WTC11 (cell line): Measurements from ENCODE around the gene TRUB1. TPM values are rescaled to one million over a fixed set of nuclear protein-coding genes. Genes with fewer than 3 reads are reported as not detected.

Source experiments
- ATAC-seq: fragments of 200-7000 bp; cut with Tn5 transposase; 2 replicates; pipeline ENCODE4 v1.10.0; 2021; ENCODE audit warnings: mild to moderate bottlenecking, moderate library complexity
- CTCF ChIA-PET: fragments of 300-600 bp; sonication (Branson Sonifier 250); formaldehyde crosslinking; loops from one replicate; lab custom pipeline; 2021; ENCODE audit warnings: antibody characterized with exemption; lab: Charles Lee
- POLR2A ChIA-PET: fragments of 350-600 bp; sonication (Branson Sonifier 250); formaldehyde crosslinking; loops from one replicate; lab custom pipeline; 2021; ENCODE audit warnings: antibody characterized with exemption; lab: Charles Lee
- DNase-seq: peaks from one replicate; pipeline ENCODE4 v3.0.0; 2021; ENCODE audit warnings: low spot score
- H3K27ac Mint-ChIP-seq: 2 replicates; pipeline ENCODE4 v1.8.0; 2021; ENCODE audit warnings: mixed read lengths
- H3K27me3 Mint-ChIP-seq: 2 replicates; pipeline ENCODE4 v1.8.0; 2021; ENCODE audit warnings: low read depth, mild to moderate bottlenecking, moderate library complexity, mixed read lengths
- H3K36me3 Mint-ChIP-seq: 2 replicates; pipeline ENCODE4 v1.8.0; 2021; ENCODE audit warnings: mixed read lengths
- H3K4me1 Mint-ChIP-seq: 2 replicates; pipeline ENCODE4 v1.8.0; 2022; ENCODE audit warnings: mixed read lengths
- H3K4me3 Mint-ChIP-seq: 2 replicates; pipeline ENCODE4 v1.8.0; 2021; ENCODE audit warnings: mild to moderate bottlenecking, moderate library complexity, mixed read lengths
- H3K9me3 Mint-ChIP-seq: 2 replicates; pipeline ENCODE4 v1.8.0; 2021; ENCODE audit warnings: mixed read lengths
- ARID4B ChIP-seq: sonication (generic); formaldehyde crosslinking; IDR thresholded peaks from 2 replicates; pipeline ENCODE4 v1.8.0; 2023; ENCODE audit warnings: missing genetic modification reagents, mild to moderate bottlenecking, borderline replicate concordance
- CBFB ChIP-seq: sonication (generic); formaldehyde crosslinking; IDR thresholded peaks from 2 replicates; pipeline ENCODE4 v1.8.1; 2022; ENCODE audit warnings: mild to moderate bottlenecking, low read depth, missing genetic modification reagents
- ELF4 ChIP-seq: sonication (generic); formaldehyde crosslinking; IDR thresholded peaks from 2 replicates; pipeline ENCODE4 v1.8.1; 2022; ENCODE audit warnings: low read depth, mild to moderate bottlenecking, moderate library complexity, missing genetic modification reagents
- GABPB1 ChIP-seq: sonication (generic); formaldehyde crosslinking; IDR thresholded peaks from 2 replicates; pipeline ENCODE4 v1.8.1; 2023; ENCODE audit warnings: mild to moderate bottlenecking, missing genetic modification reagents
- GRHL2 ChIP-seq: fragments of 250-450 bp; sonication (Bioruptor Pico); IDR thresholded peaks from 2 replicates; pipeline ENCODE4 v1.8.0; 2022; ENCODE audit warnings: mild to moderate bottlenecking, moderate library complexity; ENCODE audit not compliant: insufficient replicate concordance, severe bottlenecking
- GTF2I ChIP-seq: fragments of 250-450 bp; sonication (Bioruptor Pico); conservative IDR thresholded peaks from 2 replicates; pipeline ENCODE4 v1.4.0; 2021; ENCODE audit warnings: mild to moderate bottlenecking
- HMGXB4 ChIP-seq: sonication (generic); formaldehyde crosslinking; IDR thresholded peaks from 2 replicates; pipeline ENCODE4 v1.8.1; 2023; ENCODE audit warnings: mild to moderate bottlenecking, moderate library complexity, missing genetic modification reagents
- KAT7 ChIP-seq: sonication (generic); formaldehyde crosslinking; IDR thresholded peaks from 2 replicates; pipeline ENCODE4 v1.8.1; 2023; ENCODE audit warnings: missing genetic modification reagents, mild to moderate bottlenecking, borderline replicate concordance
- MYBL2 ChIP-seq: sonication (generic); formaldehyde crosslinking; IDR thresholded peaks from 2 replicates; pipeline ENCODE4 v1.8.1; 2023; ENCODE audit warnings: mild to moderate bottlenecking, moderate library complexity, missing genetic modification reagents
- NR3C1 ChIP-seq: sonication (generic); formaldehyde crosslinking; conservative IDR thresholded peaks from 2 replicates; pipeline ENCODE4 v1.8.1; 2023; ENCODE audit warnings: low read depth, mild to moderate bottlenecking, missing genetic modification reagents
- RORB ChIP-seq: fragments of 250-450 bp; sonication (Bioruptor Pico); IDR thresholded peaks from 2 replicates; pipeline ENCODE4 v1.9.0; 2021; ENCODE audit warnings: mild to moderate bottlenecking
- TEAD4 ChIP-seq: sonication (generic); formaldehyde crosslinking; IDR thresholded peaks from 2 replicates; pipeline ENCODE4 v1.8.0; 2022; ENCODE audit warnings: mild to moderate bottlenecking, missing genetic modification reagents
- ZMAT4 ChIP-seq: fragments of 250-450 bp; sonication (Bioruptor Pico); IDR thresholded peaks from 2 replicates; pipeline ENCODE4 v1.9.0; 2021; ENCODE audit warnings: mild to moderate bottlenecking
- ZNF219 ChIP-seq: sonication (generic); formaldehyde crosslinking; IDR thresholded peaks from 2 replicates; pipeline ENCODE4 v1.8.0; 2023; ENCODE audit warnings: missing genetic modification reagents, mild to moderate bottlenecking, borderline replicate concordance
- ZNF396 ChIP-seq: fragments of 250-450 bp; sonication (Bioruptor Pico); IDR thresholded peaks from 2 replicates; pipeline ENCODE4 v1.8.0; 2021; ENCODE audit warnings: mild to moderate bottlenecking, moderate library complexity, borderline replicate concordance
- ZNF416 ChIP-seq: fragments of 250-450 bp; sonication (Bioruptor Pico); IDR thresholded peaks from 2 replicates; pipeline ENCODE4 v1.9.0; 2021; ENCODE audit warnings: mild to moderate bottlenecking, inconsistent platforms
- ZSCAN18 ChIP-seq: fragments of 250-450 bp; sonication (Bioruptor Pico); IDR thresholded peaks from 2 replicates; pipeline ENCODE4 v2.1.2; 2022; ENCODE audit warnings: mild to moderate bottlenecking, moderate library complexity
- total RNA-seq: library from RNA; stranded (reverse); gene quantifications from 3 replicates; pipeline ENCODE4 v1.2.3, GENCODE V29; 2021
- TF ChIP-seq, protein P1 (sequence below): sonication (generic); formaldehyde crosslinking; IDR thresholded peaks from 2 replicates; pipeline ENCODE4 v1.8.0; 2023; ENCODE audit warnings: missing genetic modification reagents
- TF ChIP-seq, protein P2 (sequence below): sonication (generic); formaldehyde crosslinking; IDR thresholded peaks from 2 replicates; pipeline ENCODE4 v1.8.1; 2023; ENCODE audit warnings: mild to moderate bottlenecking, missing genetic modification reagents, borderline replicate concordance
- TF ChIP-seq, protein P3 (sequence below): sonication (generic); formaldehyde crosslinking; IDR thresholded peaks from 2 replicates; pipeline ENCODE4 v1.8.0; 2022; ENCODE audit warnings: mild to moderate bottlenecking, missing genetic modification reagents
- TF ChIP-seq, protein P4 (sequence below): fragments of 250-450 bp; sonication (Bioruptor Pico); IDR thresholded peaks from 2 replicates; pipeline ENCODE4 v1.9.0; 2021; ENCODE audit warnings: mild to moderate bottlenecking

The TRUB1 gene
- total RNA-seq, 1 experiment from 2014 or later, result 27.8 TPM

DNA sequence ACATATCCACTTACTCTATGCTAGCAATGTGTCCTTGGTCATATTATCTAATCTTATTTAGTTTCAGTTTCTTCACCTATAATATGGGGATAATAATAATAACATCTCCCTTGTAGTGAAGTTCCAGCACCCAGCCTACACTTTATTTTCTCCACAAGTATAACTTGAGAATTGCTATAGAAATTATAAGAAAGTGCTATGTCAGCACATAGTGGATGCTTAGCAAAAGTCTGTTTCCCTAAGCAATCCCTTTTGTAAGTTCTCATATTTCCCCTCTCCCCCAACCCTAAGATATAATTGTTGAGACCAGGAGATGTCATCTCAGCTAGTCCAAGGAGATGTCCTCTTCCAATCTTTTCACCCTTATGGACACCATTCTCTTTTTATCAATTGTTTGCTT lies 5.8 kb upstream of the TRUB1 start (continued):
- TF ChIP-seq HMGXB4, result no peak
- no peak for TF ChIP-seq ZNF396 (CRISPR knock-in tag)
- TF ChIP-seq ZNF416 (CRISPR knock-in tag), result no peak
- no peak for TF ChIP-seq ELF4 (CRISPR knock-in tag)
- no peak for TF ChIP-seq MYBL2 (CRISPR knock-in tag)
- no peak for TF ChIP-seq GABPB1 (CRISPR knock-in tag)
- TF ChIP-seq ZSCAN18 (CRISPR knock-in tag), result no peak
- TF ChIP-seq, protein P1, sequence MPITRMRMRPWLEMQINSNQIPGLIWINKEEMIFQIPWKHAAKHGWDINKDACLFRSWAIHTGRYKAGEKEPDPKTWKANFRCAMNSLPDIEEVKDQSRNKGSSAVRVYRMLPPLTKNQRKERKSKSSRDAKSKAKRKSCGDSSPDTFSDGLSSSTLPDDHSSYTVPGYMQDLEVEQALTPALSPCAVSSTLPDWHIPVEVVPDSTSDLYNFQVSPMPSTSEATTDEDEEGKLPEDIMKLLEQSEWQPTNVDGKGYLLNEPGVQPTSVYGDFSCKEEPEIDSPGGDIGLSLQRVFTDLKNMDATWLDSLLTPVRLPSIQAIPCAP, result no peak
- no peak for TF ChIP-seq GRHL2 (CRISPR knock-in tag)
- TF ChIP-seq, protein P2, sequence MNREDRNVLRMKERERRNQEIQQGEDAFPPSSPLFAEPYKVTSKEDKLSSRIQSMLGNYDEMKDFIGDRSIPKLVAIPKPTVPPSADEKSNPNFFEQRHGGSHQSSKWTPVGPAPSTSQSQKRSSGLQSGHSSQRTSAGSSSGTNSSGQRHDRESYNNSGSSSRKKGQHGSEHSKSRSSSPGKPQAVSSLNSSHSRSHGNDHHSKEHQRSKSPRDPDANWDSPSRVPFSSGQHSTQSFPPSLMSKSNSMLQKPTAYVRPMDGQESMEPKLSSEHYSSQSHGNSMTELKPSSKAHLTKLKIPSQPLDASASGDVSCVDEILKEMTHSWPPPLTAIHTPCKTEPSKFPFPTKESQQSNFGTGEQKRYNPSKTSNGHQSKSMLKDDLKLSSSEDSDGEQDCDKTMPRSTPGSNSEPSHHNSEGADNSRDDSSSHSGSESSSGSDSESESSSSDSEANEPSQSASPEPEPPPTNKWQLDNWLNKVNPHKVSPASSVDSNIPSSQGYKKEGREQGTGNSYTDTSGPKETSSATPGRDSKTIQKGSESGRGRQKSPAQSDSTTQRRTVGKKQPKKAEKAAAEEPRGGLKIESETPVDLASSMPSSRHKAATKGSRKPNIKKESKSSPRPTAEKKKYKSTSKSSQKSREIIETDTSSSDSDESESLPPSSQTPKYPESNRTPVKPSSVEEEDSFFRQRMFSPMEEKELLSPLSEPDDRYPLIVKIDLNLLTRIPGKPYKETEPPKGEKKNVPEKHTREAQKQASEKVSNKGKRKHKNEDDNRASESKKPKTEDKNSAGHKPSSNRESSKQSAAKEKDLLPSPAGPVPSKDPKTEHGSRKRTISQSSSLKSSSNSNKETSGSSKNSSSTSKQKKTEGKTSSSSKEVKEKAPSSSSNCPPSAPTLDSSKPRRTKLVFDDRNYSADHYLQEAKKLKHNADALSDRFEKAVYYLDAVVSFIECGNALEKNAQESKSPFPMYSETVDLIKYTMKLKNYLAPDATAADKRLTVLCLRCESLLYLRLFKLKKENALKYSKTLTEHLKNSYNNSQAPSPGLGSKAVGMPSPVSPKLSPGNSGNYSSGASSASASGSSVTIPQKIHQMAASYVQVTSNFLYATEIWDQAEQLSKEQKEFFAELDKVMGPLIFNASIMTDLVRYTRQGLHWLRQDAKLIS (CRISPR knock-in tag), result no peak

DNA sequence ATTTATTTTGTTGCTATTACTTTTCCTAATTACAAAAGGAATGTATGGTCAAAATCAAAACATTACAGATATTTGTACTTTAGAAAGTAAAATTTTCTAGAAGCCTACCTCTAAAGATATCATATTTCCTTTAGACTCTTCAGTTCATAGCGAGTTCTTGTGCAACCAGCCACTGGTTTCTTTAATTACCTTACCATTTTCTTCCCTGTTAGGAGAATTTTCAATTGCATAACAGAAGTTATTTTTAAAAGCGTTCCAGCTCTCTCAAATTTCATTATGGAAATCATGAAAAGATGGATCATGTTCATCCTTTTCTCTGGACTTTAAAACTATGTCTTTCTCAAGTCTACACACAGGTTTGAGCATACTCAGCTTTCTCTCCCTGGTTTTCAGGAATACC lies 5.0 kb upstream of the TRUB1 start:
- H3K4me3 Mint-ChIP-seq, result no peak overlapping the region
- TF ChIP-seq, protein P3, sequence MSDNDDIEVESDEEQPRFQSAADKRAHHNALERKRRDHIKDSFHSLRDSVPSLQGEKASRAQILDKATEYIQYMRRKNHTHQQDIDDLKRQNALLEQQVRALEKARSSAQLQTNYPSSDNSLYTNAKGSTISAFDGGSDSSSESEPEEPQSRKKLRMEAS (CRISPR knock-in tag), result no peak
- TF ChIP-seq ZNF219 (no peak), RORB (CRISPR knock-in tag) (no peak), KAT7 (CRISPR knock-in tag) (no peak), ELF4 (CRISPR knock-in tag) (no peak), CBFB (CRISPR knock-in tag) (no peak), ZMAT4 (CRISPR knock-in tag) (no peak), TEAD4 (CRISPR knock-in tag) (no peak), NR3C1 (no peak), GTF2I (CRISPR knock-in tag) (no peak), ZNF416 (CRISPR knock-in tag) (no peak), GRHL2 (CRISPR knock-in tag) (no peak), ARID4B (CRISPR knock-in tag) (no peak)
- TF ChIP-seq, protein P4, sequence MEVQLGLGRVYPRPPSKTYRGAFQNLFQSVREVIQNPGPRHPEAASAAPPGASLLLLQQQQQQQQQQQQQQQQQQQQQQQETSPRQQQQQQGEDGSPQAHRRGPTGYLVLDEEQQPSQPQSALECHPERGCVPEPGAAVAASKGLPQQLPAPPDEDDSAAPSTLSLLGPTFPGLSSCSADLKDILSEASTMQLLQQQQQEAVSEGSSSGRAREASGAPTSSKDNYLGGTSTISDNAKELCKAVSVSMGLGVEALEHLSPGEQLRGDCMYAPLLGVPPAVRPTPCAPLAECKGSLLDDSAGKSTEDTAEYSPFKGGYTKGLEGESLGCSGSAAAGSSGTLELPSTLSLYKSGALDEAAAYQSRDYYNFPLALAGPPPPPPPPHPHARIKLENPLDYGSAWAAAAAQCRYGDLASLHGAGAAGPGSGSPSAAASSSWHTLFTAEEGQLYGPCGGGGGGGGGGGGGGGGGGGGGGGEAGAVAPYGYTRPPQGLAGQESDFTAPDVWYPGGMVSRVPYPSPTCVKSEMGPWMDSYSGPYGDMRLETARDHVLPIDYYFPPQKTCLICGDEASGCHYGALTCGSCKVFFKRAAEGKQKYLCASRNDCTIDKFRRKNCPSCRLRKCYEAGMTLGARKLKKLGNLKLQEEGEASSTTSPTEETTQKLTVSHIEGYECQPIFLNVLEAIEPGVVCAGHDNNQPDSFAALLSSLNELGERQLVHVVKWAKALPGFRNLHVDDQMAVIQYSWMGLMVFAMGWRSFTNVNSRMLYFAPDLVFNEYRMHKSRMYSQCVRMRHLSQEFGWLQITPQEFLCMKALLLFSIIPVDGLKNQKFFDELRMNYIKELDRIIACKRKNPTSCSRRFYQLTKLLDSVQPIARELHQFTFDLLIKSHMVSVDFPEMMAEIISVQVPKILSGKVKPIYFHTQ (CRISPR knock-in tag), result no peak

More for the DNA sequence above, 5.0 kb upstream of the TRUB1 start:
- Mint-ChIP-seq H3K36me3 (peaks cover 6% of the 10 kb centered on the region), H3K9me3 (peaks cover 19% of the 10 kb centered on the region), H3K27ac (no peak overlapping the region), H3K4me1 (no peaks in the 10 kb centered on the region), H3K27me3 (no peaks in the 10 kb centered on the region; the same call in 1 of the 2 replicates)
- no peak for ATAC-seq
- ChIA-PET CTCF (no interaction called here), POLR2A (no interaction called here)
- no peak for DNase-seq
